GM12891 (cell line): ENCODE data around the gene SPTBN1.
A peak's percentile ranks its signal among the peaks of the same experiment; 100 is the strongest.

Experiments used
- DNase-seq: peaks from one replicate; pipeline ENCODE4 v3.0.0; 2011; ENCODE audit warnings: low spot score; ENCODE audit not compliant: insufficient read length
- FAIRE-seq: peaks from 2 replicates; lab custom pipeline; 2011; peaks lifted over from hg19 to GRCh38; lab: Jason Lieb, UNC
- PAX5 ChIP-seq: IDR thresholded peaks from 2 replicates; pipeline ENCODE4 v1.6.1; 2011; ENCODE audit warnings: low read length, moderate library complexity, mild to moderate bottlenecking; ENCODE audit not compliant: insufficient read depth, severe bottlenecking
- POLR2A ChIP-seq: IDR thresholded peaks from 2 replicates; pipeline ENCODE4 v1.6.1; 2011; ENCODE audit warnings: low read depth, low read length, control low read depth
- POLR2AphosphoS5 ChIP-seq: IDR thresholded peaks from 2 replicates; pipeline ENCODE4 v1.6.1; 2011; ENCODE audit warnings: low read depth, low read length, control low read depth
- POU2F2 ChIP-seq: IDR thresholded peaks from 2 replicates; pipeline ENCODE4 v1.6.1; 2011; ENCODE audit warnings: low read depth, mild to moderate bottlenecking, control low read depth, low read length, moderate library complexity
- SPI1 ChIP-seq: IDR thresholded peaks from 2 replicates; pipeline ENCODE4 v1.6.1; 2011; ENCODE audit warnings: low read depth, low read length, control low read depth
- TAF1 ChIP-seq: IDR thresholded peaks from 2 replicates; pipeline ENCODE4 v1.6.1; 2011; ENCODE audit warnings: low read depth, low read length, control low read depth

SPTBN1 gene

GRCh38 chr2:54648256-54648655, 192.1 kb downstream of the SPTBN1 start:
- DNase-seq (no peak), FAIRE-seq (no peak)
- no peak for TF ChIP-seq POLR2AphosphoS5
- no peak for TF ChIP-seq TAF1
- TF ChIP-seq POU2F2: no peak
- TF ChIP-seq SPI1: no peak
- no peak for TF ChIP-seq POLR2A
- TF ChIP-seq PAX5: no peak

GRCh38 chr2:54649191-54649590, 193.1 kb downstream of the SPTBN1 start:
- DNase-seq: no peak
- TF ChIP-seq POU2F2 (no peak), PAX5 (no peak), SPI1 (no peak), POLR2A (no peak), POLR2AphosphoS5 (no peak), TAF1 (no peak)
- no peak for FAIRE-seq

- FAIRE-seq: no peak
- TF ChIP-seq SPI1: no peak
- no peak for TF ChIP-seq POLR2A
- no peak for TF ChIP-seq POLR2AphosphoS5
- TF ChIP-seq TAF1: no peak
- TF ChIP-seq PAX5: no peak
- no peak for TF ChIP-seq POU2F2
Observed at GRCh38 chr2:54649633-54650032, 193.5 kb downstream of the SPTBN1 start.

GRCh38 chr2:54650612-54651011, 194.5 kb downstream of the SPTBN1 start:
- FAIRE-seq: no peak
- TF ChIP-seq SPI1 (0 out of 2 replicates have a peak, but pooled peaks have one; percentile 34), PAX5 (no peak)
- no peak for DNase-seq

More at GRCh38 chr2:54649633-54650032, 193.5 kb downstream of the SPTBN1 start:
- no peak for DNase-seq

GRCh38 chr2:54651291-54651690, 195.2 kb downstream of the SPTBN1 start:
- no peak for FAIRE-seq
- no peak for TF ChIP-seq TAF1
- TF ChIP-seq POU2F2: no peak
- no peak for DNase-seq

GRCh38 chr2:54652540-54652939, 196.4 kb downstream of the SPTBN1 start:
- no peak for TF ChIP-seq POLR2A
- TF ChIP-seq SPI1: no peak
- no peak for TF ChIP-seq POU2F2
- TF ChIP-seq PAX5: no peak
- TF ChIP-seq POLR2AphosphoS5: no peak
- no peak for TF ChIP-seq TAF1
- no peak for FAIRE-seq
- DNase-seq: no peak

GRCh38 chr2:54653572-54654204, 197.6 kb downstream of the SPTBN1 start:
- TF ChIP-seq POU2F2 (no peak), SPI1 (no peak), POLR2AphosphoS5 (no peak), PAX5 (no peak), TAF1 (no peak)
- no peak for FAIRE-seq
- DNase-seq: no peak

- peak; percentile 16 for FAIRE-seq
Observed at GRCh38 chr2:54655046-54655809, 199.1 kb downstream of the SPTBN1 start.

GRCh38 chr2:54656863-54657262, 200.7 kb downstream of the SPTBN1 start:
- no peak for FAIRE-seq
- TF ChIP-seq PAX5 (no peak), TAF1 (no peak), POU2F2 (no peak), POLR2AphosphoS5 (no peak), SPI1 (no peak), POLR2A (no peak)

More at GRCh38 chr2:54655046-54655809, 199.1 kb downstream of the SPTBN1 start:
- no peak for TF ChIP-seq POLR2A
- DNase-seq: no peak

GRCh38 chr2:54657664-54658083, 201.5 kb downstream of the SPTBN1 start:
- DNase-seq (peak; percentile 31), FAIRE-seq (no peak)
- no peak for TF ChIP-seq SPI1
- TF ChIP-seq POU2F2: no peak
- no peak for TF ChIP-seq POLR2AphosphoS5
- TF ChIP-seq POLR2A: no peak
- TF ChIP-seq PAX5: no peak
- TF ChIP-seq TAF1: no peak

More at GRCh38 chr2:54656863-54657262, 200.7 kb downstream of the SPTBN1 start:
- no peak for DNase-seq
